Upper lobe of left lung (tissue), 4 donors: ENCODE results near the gene ACTG1.

ENCODE experiments used
- POLR2AphosphoS5 ChIP-seq, 2 donors: sonication (generic); formaldehyde crosslinking; IDR thresholded peaks; one replicate each; pipeline ENCODE4 v1.5.1; 2017; ENCODE audit warnings: antibody characterized with exemption in 2 of 2
- TF ChIP-seq, protein P1 (sequence below), 6 experiments: fragments of 450-650 bp in 4 of 6; fragments of 200-600 bp in 2 of 6; sonication (generic) in 2 of 6; IDR thresholded peaks; one replicate each; pipeline ENCODE4 v1.5.1; 2016 to 2019; ENCODE audit warnings: antibody characterized with exemption in 6 of 6

DNA sequence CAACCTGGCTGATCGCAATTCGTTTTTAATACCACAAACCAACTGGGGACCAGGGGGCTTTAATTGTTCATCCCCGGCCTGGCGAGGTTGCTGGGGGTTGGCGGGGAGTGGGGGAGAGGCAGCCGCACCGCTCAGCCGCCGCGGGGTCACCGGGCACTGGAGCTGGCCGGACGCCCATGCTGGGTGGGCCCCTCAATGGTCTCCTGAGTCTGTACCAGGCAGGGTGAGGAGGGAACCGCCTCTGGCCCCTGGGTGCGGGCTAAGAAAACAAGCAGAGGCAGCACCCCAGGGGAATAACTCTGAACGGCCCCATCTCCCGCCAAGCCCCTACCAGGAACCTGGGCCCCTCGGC lies 43.9 kb downstream of the ACTG1 start:
- TF ChIP-seq, protein P1, sequence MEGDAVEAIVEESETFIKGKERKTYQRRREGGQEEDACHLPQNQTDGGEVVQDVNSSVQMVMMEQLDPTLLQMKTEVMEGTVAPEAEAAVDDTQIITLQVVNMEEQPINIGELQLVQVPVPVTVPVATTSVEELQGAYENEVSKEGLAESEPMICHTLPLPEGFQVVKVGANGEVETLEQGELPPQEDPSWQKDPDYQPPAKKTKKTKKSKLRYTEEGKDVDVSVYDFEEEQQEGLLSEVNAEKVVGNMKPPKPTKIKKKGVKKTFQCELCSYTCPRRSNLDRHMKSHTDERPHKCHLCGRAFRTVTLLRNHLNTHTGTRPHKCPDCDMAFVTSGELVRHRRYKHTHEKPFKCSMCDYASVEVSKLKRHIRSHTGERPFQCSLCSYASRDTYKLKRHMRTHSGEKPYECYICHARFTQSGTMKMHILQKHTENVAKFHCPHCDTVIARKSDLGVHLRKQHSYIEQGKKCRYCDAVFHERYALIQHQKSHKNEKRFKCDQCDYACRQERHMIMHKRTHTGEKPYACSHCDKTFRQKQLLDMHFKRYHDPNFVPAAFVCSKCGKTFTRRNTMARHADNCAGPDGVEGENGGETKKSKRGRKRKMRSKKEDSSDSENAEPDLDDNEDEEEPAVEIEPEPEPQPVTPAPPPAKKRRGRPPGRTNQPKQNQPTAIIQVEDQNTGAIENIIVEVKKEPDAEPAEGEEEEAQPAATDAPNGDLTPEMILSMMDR (IDR thresholded peaks at IDR 0.05): no peak
- TF ChIP-seq POLR2AphosphoS5 (IDR thresholded peaks at IDR 0.05): no peak
